Measurements from ENCODE around the gene TNPO2. TPM values are rescaled to one million over a fixed set of nuclear protein-coding genes. Genes with fewer than 3 reads are reported as not detected.

TNPO2 gene
- total and polyA plus RNA-seq, 2 of the 13 experiments (the other 11 are each of a cell fraction or from before 2014, with no cell fraction given): 31.7 to 61.0 TPM

DNA sequence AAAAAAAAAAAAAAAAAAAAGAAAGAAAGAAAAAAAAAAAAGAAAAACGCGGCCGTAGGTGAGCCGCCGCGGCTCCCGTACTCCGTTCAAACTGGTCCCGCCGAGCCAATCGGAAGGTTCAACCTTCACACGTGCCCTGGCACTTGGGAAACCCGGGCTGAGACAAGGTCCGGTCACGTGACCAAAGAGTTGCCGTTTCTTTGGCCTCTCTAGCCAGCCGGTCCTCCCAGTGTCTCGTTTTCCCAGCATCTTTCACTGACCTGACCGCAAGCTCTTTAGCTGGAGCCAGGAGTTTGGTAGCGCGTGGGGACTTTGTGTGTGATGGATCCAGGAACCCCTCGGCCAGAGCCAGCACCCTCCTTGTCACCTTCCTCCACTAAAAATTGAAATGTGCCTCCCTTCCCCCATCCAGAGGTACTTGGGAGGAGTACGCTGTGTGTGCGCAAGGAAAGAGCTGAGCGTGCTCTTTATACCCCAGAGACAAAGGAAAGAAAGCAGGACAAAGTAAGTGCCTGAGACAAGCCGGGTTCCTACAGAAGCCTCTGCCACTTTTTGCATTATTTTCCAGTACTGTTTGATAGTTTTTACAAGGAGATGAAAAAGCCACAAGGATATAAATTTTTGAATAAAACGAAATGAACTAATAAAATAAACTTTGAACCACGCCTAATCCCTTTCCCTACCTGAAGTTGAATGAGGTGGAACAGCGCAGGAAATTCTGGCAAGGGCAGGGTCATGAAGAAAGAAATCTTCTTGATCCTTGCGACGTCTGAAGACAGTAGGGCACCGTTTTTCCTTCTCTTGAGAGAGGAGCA lies 959 bp downstream of the TNPO2 start (continued):
- TF ChIP-seq, protein P1, sequence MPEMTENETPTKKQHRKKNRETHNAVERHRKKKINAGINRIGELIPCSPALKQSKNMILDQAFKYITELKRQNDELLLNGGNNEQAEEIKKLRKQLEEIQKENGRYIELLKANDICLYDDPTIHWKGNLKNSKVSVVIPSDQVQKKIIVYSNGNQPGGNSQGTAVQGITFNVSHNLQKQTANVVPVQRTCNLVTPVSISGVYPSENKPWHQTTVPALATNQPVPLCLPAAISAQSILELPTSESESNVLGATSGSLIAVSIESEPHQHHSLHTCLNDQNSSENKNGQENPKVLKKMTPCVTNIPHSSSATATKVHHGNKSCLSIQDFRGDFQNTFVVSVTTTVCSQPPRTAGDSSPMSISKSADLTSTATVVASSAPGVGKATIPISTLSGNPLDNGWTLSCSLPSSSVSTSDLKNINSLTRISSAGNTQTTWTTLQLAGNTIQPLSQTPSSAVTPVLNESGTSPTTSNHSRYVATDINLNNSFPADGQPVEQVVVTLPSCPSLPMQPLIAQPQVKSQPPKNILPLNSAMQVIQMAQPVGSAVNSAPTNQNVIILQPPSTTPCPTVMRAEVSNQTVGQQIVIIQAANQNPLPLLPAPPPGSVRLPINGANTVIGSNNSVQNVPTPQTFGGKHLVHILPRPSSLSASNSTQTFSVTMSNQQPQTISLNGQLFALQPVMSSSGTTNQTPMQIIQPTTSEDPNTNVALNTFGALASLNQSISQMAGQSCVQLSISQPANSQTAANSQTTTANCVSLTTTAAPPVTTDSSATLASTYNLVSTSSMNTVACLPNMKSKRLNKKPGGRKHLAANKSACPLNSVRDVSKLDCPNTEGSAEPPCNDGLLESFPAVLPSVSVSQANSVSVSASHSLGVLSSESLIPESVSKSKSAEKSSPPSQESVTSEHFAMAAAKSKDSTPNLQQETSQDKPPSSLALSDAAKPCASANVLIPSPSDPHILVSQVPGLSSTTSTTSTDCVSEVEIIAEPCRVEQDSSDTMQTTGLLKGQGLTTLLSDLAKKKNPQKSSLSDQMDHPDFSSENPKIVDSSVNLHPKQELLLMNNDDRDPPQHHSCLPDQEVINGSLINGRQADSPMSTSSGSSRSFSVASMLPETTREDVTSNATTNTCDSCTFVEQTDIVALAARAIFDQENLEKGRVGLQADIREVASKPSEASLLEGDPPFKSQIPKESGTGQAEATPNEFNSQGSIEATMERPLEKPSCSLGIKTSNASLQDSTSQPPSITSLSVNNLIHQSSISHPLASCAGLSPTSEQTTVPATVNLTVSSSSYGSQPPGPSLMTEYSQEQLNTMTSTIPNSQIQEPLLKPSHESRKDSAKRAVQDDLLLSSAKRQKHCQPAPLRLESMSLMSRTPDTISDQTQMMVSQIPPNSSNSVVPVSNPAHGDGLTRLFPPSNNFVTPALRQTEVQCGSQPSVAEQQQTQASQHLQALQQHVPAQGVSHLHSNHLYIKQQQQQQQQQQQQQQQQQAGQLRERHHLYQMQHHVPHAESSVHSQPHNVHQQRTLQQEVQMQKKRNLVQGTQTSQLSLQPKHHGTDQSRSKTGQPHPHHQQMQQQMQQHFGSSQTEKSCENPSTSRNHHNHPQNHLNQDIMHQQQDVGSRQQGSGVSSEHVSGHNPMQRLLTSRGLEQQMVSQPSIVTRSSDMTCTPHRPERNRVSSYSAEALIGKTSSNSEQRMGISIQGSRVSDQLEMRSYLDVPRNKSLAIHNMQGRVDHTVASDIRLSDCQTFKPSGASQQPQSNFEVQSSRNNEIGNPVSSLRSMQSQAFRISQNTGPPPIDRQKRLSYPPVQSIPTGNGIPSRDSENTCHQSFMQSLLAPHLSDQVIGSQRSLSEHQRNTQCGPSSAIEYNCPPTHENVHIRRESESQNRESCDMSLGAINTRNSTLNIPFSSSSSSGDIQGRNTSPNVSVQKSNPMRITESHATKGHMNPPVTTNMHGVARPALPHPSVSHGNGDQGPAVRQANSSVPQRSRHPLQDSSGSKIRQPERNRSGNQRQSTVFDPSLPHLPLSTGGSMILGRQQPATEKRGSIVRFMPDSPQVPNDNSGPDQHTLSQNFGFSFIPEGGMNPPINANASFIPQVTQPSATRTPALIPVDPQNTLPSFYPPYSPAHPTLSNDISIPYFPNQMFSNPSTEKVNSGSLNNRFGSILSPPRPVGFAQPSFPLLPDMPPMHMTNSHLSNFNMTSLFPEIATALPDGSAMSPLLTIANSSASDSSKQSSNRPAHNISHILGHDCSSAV (CRISPR knock-in tag; IDR thresholded peaks at IDR 0.05; ENCODE audit: borderline replicate concordance): no peak
- TF ChIP-seq SIN3A (IDR thresholded peaks at IDR 0.05; ENCODE audit: borderline replicate concordance, low read depth, low read length) (peak; percentile 93), SAP130 (CRISPR knock-in tag; IDR thresholded peaks at IDR 0.05; ENCODE audit: low read depth) (peak; percentile 97), HNRNPH1 (optimal IDR thresholded peaks at IDR 0.05; ENCODE audit: low read depth, low read length) (no peak), ZNF879 (CRISPR knock-in tag; IDR thresholded peaks at IDR 0.05) (no peak)
- TF ChIP-seq, protein P2, sequence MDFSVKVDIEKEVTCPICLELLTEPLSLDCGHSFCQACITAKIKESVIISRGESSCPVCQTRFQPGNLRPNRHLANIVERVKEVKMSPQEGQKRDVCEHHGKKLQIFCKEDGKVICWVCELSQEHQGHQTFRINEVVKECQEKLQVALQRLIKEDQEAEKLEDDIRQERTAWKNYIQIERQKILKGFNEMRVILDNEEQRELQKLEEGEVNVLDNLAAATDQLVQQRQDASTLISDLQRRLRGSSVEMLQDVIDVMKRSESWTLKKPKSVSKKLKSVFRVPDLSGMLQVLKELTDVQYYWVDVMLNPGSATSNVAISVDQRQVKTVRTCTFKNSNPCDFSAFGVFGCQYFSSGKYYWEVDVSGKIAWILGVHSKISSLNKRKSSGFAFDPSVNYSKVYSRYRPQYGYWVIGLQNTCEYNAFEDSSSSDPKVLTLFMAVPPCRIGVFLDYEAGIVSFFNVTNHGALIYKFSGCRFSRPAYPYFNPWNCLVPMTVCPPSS (IDR thresholded peaks at IDR 0.05): 0 out of 2 replicates have a peak, but pooled peaks have one; percentile 55
- TF ChIP-seq, protein P3, sequence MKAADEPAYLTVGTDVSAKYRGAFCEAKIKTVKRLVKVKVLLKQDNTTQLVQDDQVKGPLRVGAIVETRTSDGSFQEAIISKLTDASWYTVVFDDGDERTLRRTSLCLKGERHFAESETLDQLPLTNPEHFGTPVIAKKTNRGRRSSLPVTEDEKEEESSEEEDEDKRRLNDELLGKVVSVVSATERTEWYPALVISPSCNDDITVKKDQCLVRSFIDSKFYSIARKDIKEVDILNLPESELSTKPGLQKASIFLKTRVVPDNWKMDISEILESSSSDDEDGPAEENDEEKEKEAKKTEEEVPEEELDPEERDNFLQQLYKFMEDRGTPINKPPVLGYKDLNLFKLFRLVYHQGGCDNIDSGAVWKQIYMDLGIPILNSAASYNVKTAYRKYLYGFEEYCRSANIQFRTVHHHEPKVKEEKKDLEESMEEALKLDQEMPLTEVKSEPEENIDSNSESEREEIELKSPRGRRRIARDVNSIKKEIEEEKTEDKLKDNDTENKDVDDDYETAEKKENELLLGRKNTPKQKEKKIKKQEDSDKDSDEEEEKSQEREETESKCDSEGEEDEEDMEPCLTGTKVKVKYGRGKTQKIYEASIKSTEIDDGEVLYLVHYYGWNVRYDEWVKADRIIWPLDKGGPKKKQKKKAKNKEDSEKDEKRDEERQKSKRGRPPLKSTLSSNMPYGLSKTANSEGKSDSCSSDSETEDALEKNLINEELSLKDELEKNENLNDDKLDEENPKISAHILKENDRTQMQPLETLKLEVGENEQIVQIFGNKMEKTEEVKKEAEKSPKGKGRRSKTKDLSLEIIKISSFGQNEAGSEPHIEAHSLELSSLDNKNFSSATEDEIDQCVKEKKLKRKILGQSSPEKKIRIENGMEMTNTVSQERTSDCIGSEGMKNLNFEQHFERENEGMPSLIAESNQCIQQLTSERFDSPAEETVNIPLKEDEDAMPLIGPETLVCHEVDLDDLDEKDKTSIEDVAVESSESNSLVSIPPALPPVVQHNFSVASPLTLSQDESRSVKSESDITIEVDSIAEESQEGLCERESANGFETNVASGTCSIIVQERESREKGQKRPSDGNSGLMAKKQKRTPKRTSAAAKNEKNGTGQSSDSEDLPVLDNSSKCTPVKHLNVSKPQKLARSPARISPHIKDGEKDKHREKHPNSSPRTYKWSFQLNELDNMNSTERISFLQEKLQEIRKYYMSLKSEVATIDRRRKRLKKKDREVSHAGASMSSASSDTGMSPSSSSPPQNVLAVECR (CRISPR knock-in tag; IDR thresholded peaks at IDR 0.05; ENCODE audit: borderline replicate concordance): peak; percentile 67; the same call in 1 of the 2 replicates
- TF ChIP-seq, protein P4, sequence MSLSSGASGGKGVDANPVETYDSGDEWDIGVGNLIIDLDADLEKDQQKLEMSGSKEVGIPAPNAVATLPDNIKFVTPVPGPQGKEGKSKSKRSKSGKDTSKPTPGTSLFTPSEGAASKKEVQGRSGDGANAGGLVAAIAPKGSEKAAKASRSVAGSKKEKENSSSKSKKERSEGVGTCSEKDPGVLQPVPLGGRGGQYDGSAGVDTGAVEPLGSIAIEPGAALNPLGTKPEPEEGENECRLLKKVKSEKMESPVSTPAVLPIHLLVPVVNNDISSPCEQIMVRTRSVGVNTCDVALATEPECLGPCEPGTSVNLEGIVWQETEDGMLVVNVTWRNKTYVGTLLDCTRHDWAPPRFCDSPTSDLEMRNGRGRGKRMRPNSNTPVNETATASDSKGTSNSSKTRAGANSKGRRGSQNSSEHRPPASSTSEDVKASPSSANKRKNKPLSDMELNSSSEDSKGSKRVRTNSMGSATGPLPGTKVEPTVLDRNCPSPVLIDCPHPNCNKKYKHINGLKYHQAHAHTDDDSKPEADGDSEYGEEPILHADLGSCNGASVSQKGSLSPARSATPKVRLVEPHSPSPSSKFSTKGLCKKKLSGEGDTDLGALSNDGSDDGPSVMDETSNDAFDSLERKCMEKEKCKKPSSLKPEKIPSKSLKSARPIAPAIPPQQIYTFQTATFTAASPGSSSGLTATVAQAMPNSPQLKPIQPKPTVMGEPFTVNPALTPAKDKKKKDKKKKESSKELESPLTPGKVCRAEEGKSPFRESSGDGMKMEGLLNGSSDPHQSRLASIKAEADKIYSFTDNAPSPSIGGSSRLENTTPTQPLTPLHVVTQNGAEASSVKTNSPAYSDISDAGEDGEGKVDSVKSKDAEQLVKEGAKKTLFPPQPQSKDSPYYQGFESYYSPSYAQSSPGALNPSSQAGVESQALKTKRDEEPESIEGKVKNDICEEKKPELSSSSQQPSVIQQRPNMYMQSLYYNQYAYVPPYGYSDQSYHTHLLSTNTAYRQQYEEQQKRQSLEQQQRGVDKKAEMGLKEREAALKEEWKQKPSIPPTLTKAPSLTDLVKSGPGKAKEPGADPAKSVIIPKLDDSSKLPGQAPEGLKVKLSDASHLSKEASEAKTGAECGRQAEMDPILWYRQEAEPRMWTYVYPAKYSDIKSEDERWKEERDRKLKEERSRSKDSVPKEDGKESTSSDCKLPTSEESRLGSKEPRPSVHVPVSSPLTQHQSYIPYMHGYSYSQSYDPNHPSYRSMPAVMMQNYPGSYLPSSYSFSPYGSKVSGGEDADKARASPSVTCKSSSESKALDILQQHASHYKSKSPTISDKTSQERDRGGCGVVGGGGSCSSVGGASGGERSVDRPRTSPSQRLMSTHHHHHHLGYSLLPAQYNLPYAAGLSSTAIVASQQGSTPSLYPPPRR (CRISPR knock-in tag; IDR thresholded peaks at IDR 0.05; ENCODE audit: borderline replicate concordance): peak; percentile 14; the same call in 1 of the 2 replicates
